ENCODE results near the gene PCID2.

Gene PCID2

DNA sequence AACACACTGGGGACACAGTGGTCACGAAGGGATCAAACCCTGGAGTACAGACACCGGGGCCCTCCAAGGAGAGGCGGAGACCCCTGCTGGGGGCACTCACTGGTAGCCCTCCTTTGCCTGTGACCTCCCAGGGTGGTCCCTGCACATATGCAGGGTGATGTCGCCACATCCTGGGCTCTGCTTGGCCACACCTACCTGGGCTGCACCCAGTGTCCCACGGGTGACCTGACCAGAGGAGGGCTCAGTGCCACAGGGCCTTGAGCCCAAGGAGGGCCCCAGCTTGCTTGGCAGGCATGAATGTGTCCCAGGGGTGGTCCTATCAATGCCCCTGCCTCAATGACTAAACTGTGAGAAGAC, 4.1 kb downstream of the PCID2 start:
- H2AFZ ChIP-seq (ENCODE audit: low read depth, low read length, severe bottlenecking), result no peak overlapping the region
- H3K4me2 ChIP-seq (ENCODE audit: low read depth, low read length, poor library complexity, severe bottlenecking), result no peak overlapping the region
- H3K9me2 ChIP-seq (replicated peaks; ENCODE audit: insufficient read depth, low read length), result no peaks in the 10 kb centered on the region
- no peak for TF ChIP-seq EZH2phosphoT487 (conservative IDR thresholded peaks at IDR 0.05; ENCODE audit: low read length)
- TF ChIP-seq, protein P1, sequence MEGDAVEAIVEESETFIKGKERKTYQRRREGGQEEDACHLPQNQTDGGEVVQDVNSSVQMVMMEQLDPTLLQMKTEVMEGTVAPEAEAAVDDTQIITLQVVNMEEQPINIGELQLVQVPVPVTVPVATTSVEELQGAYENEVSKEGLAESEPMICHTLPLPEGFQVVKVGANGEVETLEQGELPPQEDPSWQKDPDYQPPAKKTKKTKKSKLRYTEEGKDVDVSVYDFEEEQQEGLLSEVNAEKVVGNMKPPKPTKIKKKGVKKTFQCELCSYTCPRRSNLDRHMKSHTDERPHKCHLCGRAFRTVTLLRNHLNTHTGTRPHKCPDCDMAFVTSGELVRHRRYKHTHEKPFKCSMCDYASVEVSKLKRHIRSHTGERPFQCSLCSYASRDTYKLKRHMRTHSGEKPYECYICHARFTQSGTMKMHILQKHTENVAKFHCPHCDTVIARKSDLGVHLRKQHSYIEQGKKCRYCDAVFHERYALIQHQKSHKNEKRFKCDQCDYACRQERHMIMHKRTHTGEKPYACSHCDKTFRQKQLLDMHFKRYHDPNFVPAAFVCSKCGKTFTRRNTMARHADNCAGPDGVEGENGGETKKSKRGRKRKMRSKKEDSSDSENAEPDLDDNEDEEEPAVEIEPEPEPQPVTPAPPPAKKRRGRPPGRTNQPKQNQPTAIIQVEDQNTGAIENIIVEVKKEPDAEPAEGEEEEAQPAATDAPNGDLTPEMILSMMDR (IDR thresholded peaks at IDR 0.05; ENCODE audit: insufficient read depth, low read length, poor library complexity, severe bottlenecking), result no peak
- no peaks in the 10 kb centered on the region; the same call in 1 of the 2 replicates for H3K36me3 ChIP-seq (ENCODE audit: low read length)
- H3F3A ChIP-seq (ENCODE audit: insufficient read depth), result no peaks in the 10 kb centered on the region
- H3K79me2 ChIP-seq (ENCODE audit: insufficient read depth, low read length), result peaks cover 91% of the 10 kb centered on the region
- H3K4me3 ChIP-seq (ENCODE audit: insufficient read depth, low read length, poor library complexity, severe bottlenecking), result no peak overlapping the region
- no peak overlapping the region for H3K9ac ChIP-seq (ENCODE audit: low read length)
- no peaks in the 10 kb centered on the region for H3K9me3 ChIP-seq (ENCODE audit: insufficient read depth, low read length)
- no peaks in the 10 kb centered on the region for H3K27me3 ChIP-seq (ENCODE audit: low read length)
- H3K27ac ChIP-seq (ENCODE audit: low read depth, low read length), result no peak overlapping the region
- peaks cover 8% of the 10 kb centered on the region for H4K20me1 ChIP-seq (ENCODE audit: low read depth, low read length)

DNA sequence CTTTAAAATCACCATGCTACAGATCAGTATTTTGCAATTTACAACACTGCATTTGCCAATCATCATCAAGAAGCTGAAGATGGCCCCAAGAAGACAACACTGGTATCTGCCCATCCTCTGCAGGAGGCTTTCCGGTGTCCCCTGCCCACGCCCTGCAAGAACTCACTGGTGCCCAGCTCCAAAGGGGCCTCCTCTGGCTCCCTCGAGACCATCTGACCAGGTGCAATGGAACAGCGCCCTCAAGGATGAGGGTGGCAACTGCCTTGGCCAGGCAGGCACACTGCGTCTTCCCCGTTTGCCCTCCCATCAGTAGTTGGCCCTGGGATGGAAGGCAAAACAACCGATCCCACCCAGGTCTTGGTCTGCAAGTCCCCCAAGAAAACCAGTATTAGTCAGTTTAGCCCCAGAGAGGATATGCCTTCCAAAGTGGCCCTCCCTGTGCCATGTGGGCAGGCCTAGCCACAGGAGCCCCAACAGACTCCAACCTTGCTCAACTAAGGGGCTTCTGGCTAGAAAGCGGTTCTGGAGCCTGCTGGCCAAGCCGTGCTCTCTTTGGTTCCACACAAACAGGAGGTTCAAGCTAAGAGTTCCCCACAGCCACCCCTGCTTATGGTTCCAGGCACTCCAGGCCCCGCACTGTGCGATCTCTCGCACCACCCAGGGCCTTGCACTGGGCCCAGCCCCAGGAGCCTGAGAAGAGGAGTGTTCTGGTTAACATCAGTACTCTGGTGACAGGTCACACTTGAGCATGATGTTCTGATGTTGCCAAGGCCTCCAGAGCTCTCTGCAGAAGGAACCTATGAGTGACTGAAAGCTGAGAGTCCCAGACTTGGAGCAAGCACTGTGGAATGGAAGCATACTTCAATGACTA, 4.7 kb downstream of the PCID2 start:
- Histone ChIP-seq H3K79me2 (ENCODE audit: insufficient read depth, low read length) (peaks cover 95% of the 10 kb centered on the region), H3K9me3 (ENCODE audit: insufficient read depth, low read length) (no peaks in the 10 kb centered on the region), H3K4me2 (ENCODE audit: low read depth, low read length, poor library complexity, severe bottlenecking) (no peak overlapping the region), H3K9me2 (replicated peaks; ENCODE audit: insufficient read depth, low read length) (no peaks in the 10 kb centered on the region), H3K27me3 (ENCODE audit: low read length) (no peaks in the 10 kb centered on the region), H3K4me3 (ENCODE audit: insufficient read depth, low read length, poor library complexity, severe bottlenecking) (no peak overlapping the region), H3K36me3 (ENCODE audit: low read length) (peaks cover 4% of the 10 kb centered on the region; the same call in 1 of the 2 replicates), H4K20me1 (ENCODE audit: low read depth, low read length) (peaks cover 8% of the 10 kb centered on the region), H3K27ac (ENCODE audit: low read depth, low read length) (no peak overlapping the region), H3F3A (ENCODE audit: insufficient read depth) (no peaks in the 10 kb centered on the region), H3K9ac (ENCODE audit: low read length) (no peak overlapping the region), H2AFZ (ENCODE audit: low read depth, low read length, severe bottlenecking) (no peak overlapping the region)
- no peak for TF ChIP-seq EZH2phosphoT487 (conservative IDR thresholded peaks at IDR 0.05; ENCODE audit: low read length)
- TF ChIP-seq, protein P1 (IDR thresholded peaks at IDR 0.05; ENCODE audit: insufficient read depth, low read length, poor library complexity, severe bottlenecking), result no peak

DNA sequence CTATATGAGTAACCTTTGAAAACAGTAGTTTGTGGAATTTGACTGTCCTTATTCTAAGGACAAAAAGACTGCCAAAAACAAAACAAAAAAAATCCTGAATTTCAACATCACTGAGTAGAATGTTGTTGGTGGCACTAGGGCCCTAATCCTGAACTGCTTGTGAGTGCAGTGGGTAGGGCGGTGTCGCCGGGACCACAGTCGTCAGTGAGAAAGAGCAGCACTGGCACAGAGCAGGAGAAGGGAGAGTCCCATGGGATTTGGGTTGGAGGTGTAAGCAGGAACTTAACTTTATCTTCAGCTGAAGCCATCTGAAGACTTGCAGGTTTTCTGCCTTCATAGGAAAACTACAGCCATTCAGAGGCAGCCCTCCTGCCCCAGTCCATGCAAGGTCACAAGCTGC, 5.6 kb downstream of the PCID2 start:
- no peak overlapping the region for H3K9ac ChIP-seq (ENCODE audit: low read length)
- H2AFZ ChIP-seq (ENCODE audit: low read depth, low read length, severe bottlenecking), result no peak overlapping the region
- H3F3A ChIP-seq (ENCODE audit: insufficient read depth), result 0 out of 2 replicates have a peak, but pooled peaks cover 2% of the 10 kb centered on the region
- H3K36me3 ChIP-seq (ENCODE audit: low read length), result peaks cover 8% of the 10 kb centered on the region
- H3K79me2 ChIP-seq (ENCODE audit: insufficient read depth, low read length), result peaks cover 90% of the 10 kb centered on the region
- H3K4me3 ChIP-seq (ENCODE audit: insufficient read depth, low read length, poor library complexity, severe bottlenecking), result no peak overlapping the region
- no peaks in the 10 kb centered on the region for H3K9me3 ChIP-seq (ENCODE audit: insufficient read depth, low read length)
- H4K20me1 ChIP-seq (ENCODE audit: low read depth, low read length), result peaks cover 8% of the 10 kb centered on the region
- H3K4me2 ChIP-seq (ENCODE audit: low read depth, low read length, poor library complexity, severe bottlenecking), result no peak overlapping the region
- no peaks in the 10 kb centered on the region for H3K27me3 ChIP-seq (ENCODE audit: low read length)
- H3K9me2 ChIP-seq (replicated peaks; ENCODE audit: insufficient read depth, low read length), result no peaks in the 10 kb centered on the region
- H3K27ac ChIP-seq (ENCODE audit: low read depth, low read length), result no peak overlapping the region
- TF ChIP-seq EZH2phosphoT487 (conservative IDR thresholded peaks at IDR 0.05; ENCODE audit: low read length), result no peak
- TF ChIP-seq, protein P1 (IDR thresholded peaks at IDR 0.05; ENCODE audit: insufficient read depth, low read length, poor library complexity, severe bottlenecking), result no peak
